HepG2 (cell line): ENCODE measurements around the gene FAM83D. TPM values are rescaled to one million over a fixed set of nuclear protein-coding genes. Genes with fewer than 3 reads are reported as not detected.

Source experiments
- CENPBD1 ChIP-seq: sonication (generic); formaldehyde crosslinking; IDR thresholded peaks from 2 replicates; pipeline ENCODE4 v1.8.0; 2022; ENCODE audit warnings: missing genetic modification reagents, low read depth, mild to moderate bottlenecking, borderline replicate concordance
- FOXA3 ChIP-seq: IDR thresholded peaks from 2 replicates; pipeline ENCODE4 v1.6.1; 2016; ENCODE audit warnings: missing genetic modification reagents, missing compliant biosample characterization
- FOXK1 ChIP-seq: sonication (generic); formaldehyde crosslinking; IDR thresholded peaks from 2 replicates; pipeline ENCODE4 v1.4.0; 2020; ENCODE audit warnings: low read depth, missing genetic modification reagents, borderline replicate concordance
- FOXP1 ChIP-seq, 2 experiments: fragments of 450-650 bp in 1 of 2; IDR thresholded peaks; 2 replicates each; pipeline ENCODE4 v1.6.1; 2017 to 2018; ENCODE audit warnings: antibody characterized with exemption in 1 of 2
- GATAD2A ChIP-seq: IDR thresholded peaks from 2 replicates; pipeline ENCODE4 v1.6.1; 2016
- GFI1 ChIP-seq: sonication (generic); formaldehyde crosslinking; IDR thresholded peaks from 2 replicates; pipeline ENCODE4 v1.5.0; 2020; ENCODE audit warnings: missing genetic modification reagents, mild to moderate bottlenecking, borderline replicate concordance
- HOXA5 ChIP-seq: sonication (generic); formaldehyde crosslinking; IDR thresholded peaks from 2 replicates; pipeline ENCODE4 v1.4.0; 2020; ENCODE audit warnings: missing genetic modification reagents
- HOXD1 ChIP-seq: sonication (generic); formaldehyde crosslinking; IDR thresholded peaks from 2 replicates; pipeline ENCODE4 v1.5.0; 2020; ENCODE audit warnings: missing genetic modification reagents
- KLF16 ChIP-seq, 2 experiments: sonication (generic) in 1 of 2; formaldehyde crosslinking in 1 of 2; IDR thresholded peaks; 2 replicates each; pipeline versions ENCODE4 v1.6.1 to v1.8.0; 2016 to 2023; ENCODE audit warnings: missing genetic modification reagents in 2 of 2, missing compliant biosample characterization in 1 of 2
- MIXL1 ChIP-seq: IDR thresholded peaks from 2 replicates; pipeline ENCODE4 v1.6.1; 2016
- RAD51 ChIP-seq: fragments of 450-650 bp; IDR thresholded peaks from 2 replicates; pipeline ENCODE4 v1.6.1; 2016; ENCODE audit warnings: borderline replicate concordance
- RARA ChIP-seq: IDR thresholded peaks from 2 replicates; pipeline ENCODE4 v1.6.1; 2016; ENCODE audit warnings: missing genetic modification reagents, missing compliant biosample characterization
- TBX3 ChIP-seq: fragments of 450-650 bp; IDR thresholded peaks from 2 replicates; pipeline ENCODE4 v1.6.1; 2017; ENCODE audit warnings: antibody characterized with exemption, mild to moderate bottlenecking, inconsistent platforms, borderline replicate concordance
- TCF7 ChIP-seq: sonication (generic); IDR thresholded peaks from 2 replicates; pipeline ENCODE4 v1.6.1; 2016; ENCODE audit warnings: antibody characterized with exemption, low read depth
- THAP9 ChIP-seq: sonication (generic); formaldehyde crosslinking; IDR thresholded peaks from 2 replicates; pipeline ENCODE4; 2020; ENCODE audit warnings: missing genetic modification reagents, mild to moderate bottlenecking, borderline replicate concordance
- TMF1 ChIP-seq: sonication (generic); formaldehyde crosslinking; IDR thresholded peaks from 2 replicates; pipeline ENCODE4 v1.8.1; 2022; ENCODE audit warnings: low read depth, missing genetic modification reagents
- XRCC5 ChIP-seq: fragments of 200-400 bp; formaldehyde crosslinking; optimal IDR thresholded peaks from 2 replicates; pipeline ENCODE3; 2017; ENCODE audit warnings: mild to moderate bottlenecking, low read length
- ZBTB20 ChIP-seq: sonication (generic); formaldehyde crosslinking; IDR thresholded peaks from 2 replicates; pipeline ENCODE4 v1.8.1; 2023; ENCODE audit warnings: missing genetic modification reagents, low read depth, mild to moderate bottlenecking, borderline replicate concordance
- ZBTB37 ChIP-seq: sonication (generic); formaldehyde crosslinking; IDR thresholded peaks from 2 replicates; pipeline ENCODE4 v1.4.0; 2020; ENCODE audit warnings: mild to moderate bottlenecking, missing genetic modification reagents
- ZBTB7B ChIP-seq: sonication (generic); formaldehyde crosslinking; IDR thresholded peaks from 2 replicates; pipeline ENCODE4 v1.4.0; 2020; ENCODE audit warnings: missing genetic modification reagents
- ZMYM3 ChIP-seq: sonication (generic); formaldehyde crosslinking; IDR thresholded peaks from 2 replicates; pipeline ENCODE4 v1.5.1; 2020; ENCODE audit warnings: mild to moderate bottlenecking, missing genetic modification reagents
- ZNF263 ChIP-seq: sonication (generic); formaldehyde crosslinking; IDR thresholded peaks from 2 replicates; pipeline ENCODE4 v1.4.0; 2020; ENCODE audit warnings: missing genetic modification reagents
- ZNF326 ChIP-seq: sonication (generic); formaldehyde crosslinking; IDR thresholded peaks from 2 replicates; pipeline ENCODE4 v1.4.0; 2020; ENCODE audit warnings: missing genetic modification reagents, borderline replicate concordance
- ZNF501 ChIP-seq: sonication (generic); formaldehyde crosslinking; IDR thresholded peaks from 2 replicates; pipeline ENCODE4 v1.5.1; 2020; ENCODE audit warnings: mild to moderate bottlenecking, moderate library complexity, missing genetic modification reagents
- ZNF570 ChIP-seq: sonication (generic); formaldehyde crosslinking; IDR thresholded peaks from 2 replicates; pipeline ENCODE4 v1.4.0; 2020; ENCODE audit warnings: mild to moderate bottlenecking, missing genetic modification reagents, borderline replicate concordance
- ZNF580 ChIP-seq: IDR thresholded peaks from 2 replicates; pipeline ENCODE4 v1.6.1; 2016; ENCODE audit warnings: low read depth, borderline replicate concordance
- polyA plus RNA-seq, 8 experiments: library from polyadenylated mRNA; depleted of rRNA in 3 of 8; stranded (reverse) in 7 of 8; unstranded in 1 of 8; fragments of >200 nt; fragmentation: Illumina TruSeq in 4 of 8; extraction: Trizol in 4 of 8; gene quantifications; 2 replicates each; pipeline versions ENCODE4 v1.2.1 to v1.2.3, GENCODE V29; 2011 to 2016; ENCODE audit warnings: low read depth in 4 of 8, missing spikeins in 1 of 8, mixed read lengths in 1 of 8; ENCODE audit not compliant: insufficient read depth in 1 of 8
- total RNA-seq, 5 experiments: library from RNA; depleted of rRNA; stranded (reverse); fragments of >200 nt; fragmentation: Illumina TruSeq; extraction: Trizol; gene quantifications; 2 replicates each; pipeline ENCODE4 v1.2.3, GENCODE V29; 2016; ENCODE audit warnings: low read depth in 1 of 5

The FAM83D gene
- total and polyA plus RNA-seq, 2 of the 13 experiments (the other 11 are each of a cell fraction or from before 2014, with no cell fraction given): 51.4 to 64.0 TPM

- peak; percentile 97; the same call in 1 of the 2 replicates for TF ChIP-seq ZNF570 (CRISPR knock-in tag)
- TF ChIP-seq RARA (CRISPR knock-in tag): peak; percentile 46; the same call in 1 of the 2 replicates
- TF ChIP-seq GATAD2A: peak; percentile 63
- TF ChIP-seq ZNF501 (CRISPR knock-in tag): 0 out of 2 replicates have a peak, but pooled peaks have one; percentile 42
- TF ChIP-seq RAD51: no peak
- 0 out of 2 replicates have a peak, but pooled peaks have one; percentile 9 for TF ChIP-seq ZNF580 (CRISPR knock-in tag)
- no peak for TF ChIP-seq ZMYM3 (CRISPR knock-in tag)
- TF ChIP-seq ZBTB20: peak; percentile 88; the same call in 1 of the 2 replicates
- no peak for TF ChIP-seq HOXD1
- TF ChIP-seq TCF7: peak; percentile 42; the same call in 1 of the 2 replicates
- no peak for TF ChIP-seq CENPBD1 (CRISPR knock-in tag)
- TF ChIP-seq ZNF326 (CRISPR knock-in tag): no peak
- TF ChIP-seq FOXP1 (IDR thresholded peaks at IDR 0.05): no peak
- TF ChIP-seq FOXP1 (CRISPR knock-in tag; IDR thresholded peaks at IDR 0.05): peak; percentile 41
- TF ChIP-seq FOXA3 (CRISPR knock-in tag): peak; percentile 81
- TF ChIP-seq THAP9: no peak
- no peak for TF ChIP-seq TMF1 (CRISPR knock-in tag)
- TF ChIP-seq FOXK1 (CRISPR knock-in tag): no peak
- TF ChIP-seq ZBTB37: no peak
- TF ChIP-seq ZBTB7B (CRISPR knock-in tag): peak; percentile 42; the same call in 1 of the 2 replicates
- no peak for TF ChIP-seq XRCC5
- 0 out of 4 replicates have a peak, but pooled peaks of 1 of the 2 experiments have one; percentile 38 for TF ChIP-seq KLF16 (CRISPR knock-in tag; IDR thresholded peaks at IDR 0.05)
- TF ChIP-seq HOXA5 (CRISPR knock-in tag): no peak
- no peak for TF ChIP-seq TBX3
- no peak for TF ChIP-seq GFI1
- TF ChIP-seq ZNF263 (CRISPR knock-in tag): peak; percentile 67
- TF ChIP-seq MIXL1 (CRISPR knock-in tag): 0 out of 2 replicates have a peak, but pooled peaks have one; percentile 29
Observed at GRCh38 chr20:38995536-38996044, 69.4 kb downstream of the FAM83D start (continued).
